ENCODE measurements around the gene LMOD2.

GRCh38 chr7:123675181-123675473 is 19.5 kb downstream of the LMOD2 start:
- no peak for TF ChIP-seq CTCF (IDR thresholded peaks at IDR 0.05)
- TF ChIP-seq POLR2AphosphoS2 (conservative IDR thresholded peaks at IDR 0.05; ENCODE audit: low read length), result no peak
- no peak for TF ChIP-seq BHLHE40 (IDR thresholded peaks at IDR 0.05; ENCODE audit: low read depth, low read length)
- no peak for TF ChIP-seq MAZ (IDR thresholded peaks at IDR 0.05; ENCODE audit: borderline replicate concordance, low read depth, low read length)
- TF ChIP-seq MAFK (IDR thresholded peaks at IDR 0.05; ENCODE audit: partially characterized antibody), result no peak
- no peak for TF ChIP-seq POLR2A (IDR thresholded peaks at IDR 0.05; ENCODE audit: low read length)
- no peak for TF ChIP-seq RCOR1 (IDR thresholded peaks at IDR 0.05; ENCODE audit: low read depth, low read length)
- no peak for TF ChIP-seq HDAC2 (IDR thresholded peaks at IDR 0.05)
- no peak for TF ChIP-seq CHD2 (IDR thresholded peaks at IDR 0.05; ENCODE audit: low read length, partially characterized antibody)
- TF ChIP-seq MAX (IDR thresholded peaks at IDR 0.05), result no peak
- no peak for TF ChIP-seq REST (IDR thresholded peaks at IDR 0.05)

All from A549 (cell line).